ENCODE measurements around the gene PRKAA2. TPM values are rescaled to one million over a fixed set of nuclear protein-coding genes. Genes with fewer than 3 reads are reported as not detected.

PRKAA2 gene
- total and polyA plus RNA-seq, 2 of the 13 experiments (the other 11 are each of a cell fraction or from before 2014, with no cell fraction given) = 6.0 to 7.5 TPM

- TF ChIP-seq, protein P1, sequence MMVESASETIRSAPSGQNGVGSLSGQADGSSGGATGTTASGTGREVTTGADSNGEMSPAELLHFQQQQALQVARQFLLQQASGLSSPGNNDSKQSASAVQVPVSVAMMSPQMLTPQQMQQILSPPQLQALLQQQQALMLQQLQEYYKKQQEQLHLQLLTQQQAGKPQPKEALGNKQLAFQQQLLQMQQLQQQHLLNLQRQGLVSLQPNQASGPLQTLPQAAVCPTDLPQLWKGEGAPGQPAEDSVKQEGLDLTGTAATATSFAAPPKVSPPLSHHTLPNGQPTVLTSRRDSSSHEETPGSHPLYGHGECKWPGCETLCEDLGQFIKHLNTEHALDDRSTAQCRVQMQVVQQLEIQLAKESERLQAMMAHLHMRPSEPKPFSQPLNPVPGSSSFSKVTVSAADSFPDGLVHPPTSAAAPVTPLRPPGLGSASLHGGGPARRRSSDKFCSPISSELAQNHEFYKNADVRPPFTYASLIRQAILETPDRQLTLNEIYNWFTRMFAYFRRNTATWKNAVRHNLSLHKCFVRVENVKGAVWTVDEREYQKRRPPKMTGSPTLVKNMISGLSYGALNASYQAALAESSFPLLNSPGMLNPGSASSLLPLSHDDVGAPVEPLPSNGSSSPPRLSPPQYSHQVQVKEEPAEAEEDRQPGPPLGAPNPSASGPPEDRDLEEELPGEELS (CRISPR knock-in tag; IDR thresholded peaks at IDR 0.05) = peak; percentile 89
- TF ChIP-seq ZNF335 (CRISPR knock-in tag; IDR thresholded peaks at IDR 0.05) = 0 out of 2 replicates have a peak, but pooled peaks have one; percentile 49
- no peak for TF ChIP-seq ZFP62 (CRISPR knock-in tag; IDR thresholded peaks at IDR 0.05)
- TF ChIP-seq, protein P2, sequence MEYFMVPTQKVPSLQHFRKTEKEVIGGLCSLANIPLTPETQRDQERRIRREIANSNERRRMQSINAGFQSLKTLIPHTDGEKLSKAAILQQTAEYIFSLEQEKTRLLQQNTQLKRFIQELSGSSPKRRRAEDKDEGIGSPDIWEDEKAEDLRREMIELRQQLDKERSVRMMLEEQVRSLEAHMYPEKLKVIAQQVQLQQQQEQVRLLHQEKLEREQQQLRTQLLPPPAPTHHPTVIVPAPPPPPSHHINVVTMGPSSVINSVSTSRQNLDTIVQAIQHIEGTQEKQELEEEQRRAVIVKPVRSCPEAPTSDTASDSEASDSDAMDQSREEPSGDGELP (IDR thresholded peaks at IDR 0.05; ENCODE audit: borderline replicate concordance, low read depth) = peak; percentile 33; the same call in 1 of the 2 replicates
- TF ChIP-seq MLX (CRISPR knock-in tag; IDR thresholded peaks at IDR 0.05) = peak; percentile 44; the same call in 1 of the 2 replicates
- TF ChIP-seq ZNF775 (CRISPR knock-in tag; IDR thresholded peaks at IDR 0.05; ENCODE audit: borderline replicate concordance) = no peak
- TF ChIP-seq SOX13 (IDR thresholded peaks at IDR 0.05) = no peak
- TF ChIP-seq SOX13 (CRISPR knock-in tag; conservative IDR thresholded peaks at IDR 0.05 in 1 of 2, IDR thresholded peaks at IDR 0.05 in 1 of 2) = peak in 1 of 2 experiments; percentile 86; a peak in 2 of 4 replicates
- no peak for TF ChIP-seq GABPB1 (CRISPR knock-in tag; IDR thresholded peaks at IDR 0.05)
These were observed 43.5 kb downstream of the PRKAA2 start (continued) for GRCh38 chr1:56688522-56689026.

- BruUV-seq (replicated peaks) = no TSS peak
- WGBS (ENCODE audit: low lambda C conversion rate) = 89% methylated on average over 3 of the region's 3 CpGs
- H3K27ac ChIP-seq (ENCODE audit: extremely low read length, insufficient read depth, low read length) = no peak overlapping the region
- no peaks in the 10 kb centered on the region for H3K4me1 ChIP-seq (ENCODE audit: insufficient read depth, low read length)
- CTCF ChIA-PET (ENCODE audit: low intra/inter-chr PET ratio, low total read pairs) = no interaction called here
- H3K9me3 ChIP-seq (ENCODE audit: low read length) = no peaks in the 10 kb centered on the region
- intact Hi-C loops (cut with micrococcal nuclease; ENCODE audit: unreplicated experiment) = no loop called here
- no peaks in the 10 kb centered on the region for H3K27me3 ChIP-seq (ENCODE audit: control insufficient read depth in 1 of 2, insufficient read depth in 2 of 2, low read length in 2 of 2)
- H3K36me3 ChIP-seq (replicated peaks in 1 of 2; ENCODE audit: control insufficient read depth in 1 of 2, insufficient read depth in 2 of 2, low read length in 2 of 2) = peaks cover 7 to 19% of the 10 kb centered on the region in 2 experiments
- POLR2A ChIA-PET = no interaction called here
- no peak for FAIRE-seq
- H2AFZ ChIP-seq (ENCODE audit: low read length) = no peak overlapping the region
- H3K4me2 ChIP-seq (ENCODE audit: low read depth, low read length) = no peak overlapping the region
- H4K20me1 ChIP-seq (ENCODE audit: insufficient read depth, low read length) = no peaks in the 10 kb centered on the region
- DNase-seq (ENCODE audit: low spot score) = no peak
- H3K9ac ChIP-seq (ENCODE audit: insufficient read depth, low read depth, low read length) = no peak overlapping the region
- no peak overlapping the region for H3K4me3 ChIP-seq (replicated peaks in 1 of 3; ENCODE audit: insufficient read depth in 1 of 3, low read depth in 2 of 3, low read length in 3 of 3)
- in situ Hi-C loops (cut with HindIII; ENCODE audit: extremely low pct_ligation_motif_present, low pct_unique_long_range_greater_than_20kb) = no loop called here
- no peaks in the 10 kb centered on the region for H3K79me2 ChIP-seq (ENCODE audit: insufficient read depth, low read length)
- no peak for ATAC-seq
- TF ChIP-seq HNRNPH1 (optimal IDR thresholded peaks at IDR 0.05; ENCODE audit: low read depth, low read length) (no peak), GATA4 (IDR thresholded peaks at IDR 0.05; ENCODE audit: borderline replicate concordance, low read depth) (no peak), ZNF772 (CRISPR knock-in tag; IDR thresholded peaks at IDR 0.05) (no peak), THAP8 (CRISPR knock-in tag; IDR thresholded peaks at IDR 0.05; ENCODE audit: borderline replicate concordance) (no peak), ONECUT2 (CRISPR knock-in tag; IDR thresholded peaks at IDR 0.05) (no peak)
- TF ChIP-seq, protein P3, sequence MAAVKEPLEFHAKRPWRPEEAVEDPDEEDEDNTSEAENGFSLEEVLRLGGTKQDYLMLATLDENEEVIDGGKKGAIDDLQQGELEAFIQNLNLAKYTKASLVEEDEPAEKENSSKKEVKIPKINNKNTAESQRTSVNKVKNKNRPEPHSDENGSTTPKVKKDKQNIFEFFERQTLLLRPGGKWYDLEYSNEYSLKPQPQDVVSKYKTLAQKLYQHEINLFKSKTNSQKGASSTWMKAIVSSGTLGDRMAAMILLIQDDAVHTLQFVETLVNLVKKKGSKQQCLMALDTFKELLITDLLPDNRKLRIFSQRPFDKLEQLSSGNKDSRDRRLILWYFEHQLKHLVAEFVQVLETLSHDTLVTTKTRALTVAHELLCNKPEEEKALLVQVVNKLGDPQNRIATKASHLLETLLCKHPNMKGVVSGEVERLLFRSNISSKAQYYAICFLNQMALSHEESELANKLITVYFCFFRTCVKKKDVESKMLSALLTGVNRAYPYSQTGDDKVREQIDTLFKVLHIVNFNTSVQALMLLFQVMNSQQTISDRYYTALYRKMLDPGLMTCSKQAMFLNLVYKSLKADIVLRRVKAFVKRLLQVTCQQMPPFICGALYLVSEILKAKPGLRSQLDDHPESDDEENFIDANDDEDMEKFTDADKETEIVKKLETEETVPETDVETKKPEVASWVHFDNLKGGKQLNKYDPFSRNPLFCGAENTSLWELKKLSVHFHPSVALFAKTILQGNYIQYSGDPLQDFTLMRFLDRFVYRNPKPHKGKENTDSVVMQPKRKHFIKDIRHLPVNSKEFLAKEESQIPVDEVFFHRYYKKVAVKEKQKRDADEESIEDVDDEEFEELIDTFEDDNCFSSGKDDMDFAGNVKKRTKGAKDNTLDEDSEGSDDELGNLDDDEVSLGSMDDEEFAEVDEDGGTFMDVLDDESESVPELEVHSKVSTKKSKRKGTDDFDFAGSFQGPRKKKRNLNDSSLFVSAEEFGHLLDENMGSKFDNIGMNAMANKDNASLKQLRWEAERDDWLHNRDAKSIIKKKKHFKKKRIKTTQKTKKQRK (IDR thresholded peaks at IDR 0.05; ENCODE audit: low read length) = no peak
These were observed 51.5 kb downstream of the PRKAA2 start for GRCh38 chr1:56696663-56697062.

Data from HepG2 (cell line).